H1 (cell line): ENCODE data around the gene RIBC2. TPM values are rescaled to one million over a fixed set of nuclear protein-coding genes. Genes with fewer than 3 reads are reported as not detected.
A peak's percentile ranks its signal among the peaks of the same experiment; 100 is the strongest.

Experiments
- CTCF ChIA-PET: fragments of 300-600 bp; sonication (Branson Sonifier 250); formaldehyde crosslinking; loops from one replicate; lab custom pipeline; 2021; ENCODE audit not compliant: partially characterized antibody; lab: Charles Lee
- POLR2A ChIA-PET: fragments of 300-600 bp; sonication (Branson Sonifier 250); formaldehyde crosslinking; loops from one replicate; lab custom pipeline; 2021; ENCODE audit warnings: inconsistent platforms; ENCODE audit not compliant: partially characterized antibody; lab: Charles Lee
- DNase-seq, 2 experiments: peaks; one replicate each; pipeline versions ENCODE4 v3.0.0 to v3.0.0-alpha.2; 2010 to 2022; ENCODE audit warnings: low spot score in 2 of 2, low read depth in 1 of 2, mixed read lengths in 1 of 2
- FAIRE-seq: peaks from 2 replicates; lab custom pipeline; 2011; peaks lifted over from hg19 to GRCh38; lab: Jason Lieb, UNC
- H2AFZ ChIP-seq: 2 replicates; pipeline ENCODE4 v1.8.1; 2012; ENCODE audit warnings: low read length, inconsistent platforms
- H2AK5ac ChIP-seq: 2 replicates; pipeline ENCODE4 v1.6.1; 2013; ENCODE audit warnings: low read depth, low read length
- H2BK120ac ChIP-seq: replicated peaks from 2 replicates; pipeline ENCODE3; 2013; ENCODE audit warnings: low read depth, low read length, inconsistent platforms
- H2BK12ac ChIP-seq: 2 replicates; pipeline ENCODE4 v1.6.1; 2013; ENCODE audit warnings: low read depth, low read length
- H2BK15ac ChIP-seq: 2 replicates; pipeline ENCODE4 v1.6.1; 2013; ENCODE audit warnings: low read length
- H2BK20ac ChIP-seq: 2 replicates; pipeline ENCODE4 v1.6.1; 2013; ENCODE audit warnings: low read length
- H2BK5ac ChIP-seq: 2 replicates; pipeline ENCODE4 v1.6.1; 2013; ENCODE audit warnings: low read depth, low read length
- H3K14ac ChIP-seq: 2 replicates; pipeline ENCODE4 v1.6.1; 2013; ENCODE audit warnings: inconsistent platforms; ENCODE audit not compliant: insufficient read length
- H3K18ac ChIP-seq: 2 replicates; pipeline ENCODE4 v1.6.1; 2013; ENCODE audit warnings: low read length; ENCODE audit errors: extremely low read depth
- H3K23ac ChIP-seq: 2 replicates; pipeline ENCODE4 v1.6.1; 2013; ENCODE audit warnings: inconsistent platforms; ENCODE audit not compliant: insufficient read length
- H3K23me2 ChIP-seq: 2 replicates; pipeline ENCODE4 v1.6.1; 2013; ENCODE audit warnings: low read depth, low read length
- H3K27ac ChIP-seq: 2 replicates; pipeline ENCODE4 v1.6.1; 2011; ENCODE audit warnings: low read depth, low read length, inconsistent platforms
- H3K27me3 ChIP-seq, 4 experiments: replicated peaks in 1 of 4; 1 replicate in 1 of 4; 2 replicates in 3 of 4; pipeline versions ENCODE4 v1.6.1 to v1.8.1; 2011 to 2013; ENCODE audit warnings: low read length in 3 of 4, mild to moderate bottlenecking in 3 of 4, inconsistent platforms in 2 of 4, mixed read lengths in 2 of 4, moderate library complexity in 1 of 4; ENCODE audit not compliant: control insufficient read depth in 3 of 4, insufficient read depth in 3 of 4; ENCODE audit errors: extremely low read depth in 1 of 4
- H3K36me3 ChIP-seq, 4 experiments: 2 replicates each; pipeline versions ENCODE4 v1.6.1 to v1.8.1; 2011 to 2013; ENCODE audit warnings: mild to moderate bottlenecking in 4 of 4, low read length in 3 of 4, moderate library complexity in 2 of 4, control low read depth in 1 of 4, inconsistent platforms in 1 of 4; ENCODE audit not compliant: insufficient read depth in 4 of 4, control insufficient read depth in 2 of 4
- H3K4ac ChIP-seq: replicated peaks from 2 replicates; pipeline ENCODE3; 2013; ENCODE audit warnings: low read length, low read depth, mixed read lengths, inconsistent platforms; ENCODE audit not compliant: insufficient read length
- H3K4me1 ChIP-seq, 4 experiments: replicated peaks in 1 of 4; 1 replicate in 1 of 4; 2 replicates in 3 of 4; pipeline versions ENCODE4 v1.6.1 to v1.8.1; 2011 to 2013; ENCODE audit warnings: low read length in 3 of 4, inconsistent platforms in 2 of 4, mixed read lengths in 1 of 4; ENCODE audit not compliant: insufficient read depth in 4 of 4, control insufficient read depth in 3 of 4
- H3K4me2 ChIP-seq, 2 experiments: 2 replicates each; pipeline versions ENCODE4 v1.6.1 to v1.8.1; 2011 to 2013; ENCODE audit warnings: low read depth in 2 of 2, low read length in 2 of 2, control low read depth in 1 of 2, inconsistent platforms in 1 of 2, mild to moderate bottlenecking in 1 of 2; ENCODE audit not compliant: insufficient read depth in 1 of 2
- H3K4me3 ChIP-seq, 4 experiments: fragments of 200-600, 300-600 bp in 1 of 4; sonication (generic), shearing (Covaris generic), sonication (Bioruptor Twin) in 1 of 4; 2 replicates each; pipeline versions ENCODE4 v1.5.1 to v1.8.1; 2011 to 2016; ENCODE audit warnings: low read length in 4 of 4, low read depth in 3 of 4, control low read depth in 2 of 4, inconsistent platforms in 2 of 4, mild to moderate bottlenecking in 2 of 4, mixed read lengths in 1 of 4, moderate library complexity in 1 of 4; ENCODE audit not compliant: insufficient read depth in 2 of 4; ENCODE audit errors: extremely low read depth in 1 of 4
- H3K56ac ChIP-seq: replicated peaks from 2 replicates; pipeline ENCODE3; 2013; ENCODE audit warnings: low read depth, mild to moderate bottlenecking, mixed read lengths, low read length, inconsistent platforms; ENCODE audit not compliant: insufficient read length
- H3K79me1 ChIP-seq: 2 replicates; pipeline ENCODE4 v1.6.1; 2013; ENCODE audit warnings: low read depth, low read length, control low read depth
- H3K79me2 ChIP-seq, 2 experiments: 2 replicates each; pipeline versions ENCODE4 v1.6.1 to v1.8.1; 2012 to 2013; ENCODE audit warnings: low read length in 2 of 2, mild to moderate bottlenecking in 2 of 2, inconsistent platforms in 1 of 2; ENCODE audit not compliant: insufficient read depth in 2 of 2, control insufficient read depth in 1 of 2
- H3K9ac ChIP-seq, 4 experiments: replicated peaks in 1 of 4; 1 replicate in 1 of 4; 2 replicates in 3 of 4; pipeline versions ENCODE4 v1.6.1 to v1.8.1; 2011 to 2013; ENCODE audit warnings: low read depth in 3 of 4, low read length in 3 of 4, control low read depth in 2 of 4, mild to moderate bottlenecking in 2 of 4, moderate library complexity in 2 of 4, inconsistent platforms in 1 of 4; ENCODE audit errors: extremely low read depth in 1 of 4
- H3K9me3 ChIP-seq, 2 experiments: 2 replicates each; pipeline versions ENCODE4 v1.6.1 to v1.8.1; 2012 to 2013; ENCODE audit warnings: mild to moderate bottlenecking in 2 of 2, moderate library complexity in 2 of 2, control low read depth in 1 of 2, inconsistent platforms in 1 of 2, low read depth in 1 of 2, low read length in 1 of 2, mixed read lengths in 1 of 2; ENCODE audit not compliant: insufficient read depth in 2 of 2
- H4K20me1 ChIP-seq, 2 experiments: replicated peaks in 1 of 2; 2 replicates each; pipeline versions ENCODE3 to v1.8.1; 2011 to 2013; ENCODE audit warnings: inconsistent platforms in 2 of 2, low read length in 2 of 2, mild to moderate bottlenecking in 1 of 2; ENCODE audit not compliant: insufficient read depth in 2 of 2, control insufficient read depth in 1 of 2
- H4K5ac ChIP-seq: 2 replicates; pipeline ENCODE4 v1.6.1; 2013; ENCODE audit warnings: low read length, low read depth, mixed read lengths, inconsistent platforms; ENCODE audit not compliant: insufficient read length
- H4K8ac ChIP-seq: 2 replicates; pipeline ENCODE4 v1.8.0; 2013; ENCODE audit warnings: mild to moderate bottlenecking, moderate library complexity, low read length, inconsistent platforms; ENCODE audit not compliant: insufficient read depth; ENCODE audit errors: extremely low read depth
- H4K91ac ChIP-seq: replicated peaks from 2 replicates; pipeline ENCODE3; 2013; ENCODE audit warnings: low read length, mixed read lengths, inconsistent platforms; ENCODE audit not compliant: insufficient read length
- BACH1 ChIP-seq: IDR thresholded peaks from 2 replicates; pipeline ENCODE4 v1.6.1; 2012; ENCODE audit warnings: low read length, improper control_type of control experiment
- CBX5 ChIP-seq: fragments of 300-800, 300-1000 bp; sonication (generic); IDR thresholded peaks from 2 replicates; pipeline ENCODE4 v1.7.1; 2016; ENCODE audit warnings: antibody characterized with exemption, low read length, low read depth
- JUND ChIP-seq: IDR thresholded peaks from 2 replicates; pipeline ENCODE4 v1.6.1; 2011; ENCODE audit warnings: mild to moderate bottlenecking, improper control_type of control experiment, low read length
- KDM5A ChIP-seq: fragments of 200-600 bp; IDR thresholded peaks from 2 replicates; pipeline ENCODE4 v1.7.1; 2012; ENCODE audit warnings: mild to moderate bottlenecking, low read length, inconsistent platforms, mixed read lengths
- MAFK ChIP-seq: IDR thresholded peaks from 2 replicates; pipeline ENCODE4 v1.6.1; 2012; ENCODE audit warnings: low read depth, mild to moderate bottlenecking, improper control_type of control experiment, low read length
- NANOG ChIP-seq: IDR thresholded peaks from 2 replicates; pipeline ENCODE4 v1.6.1; 2011; ENCODE audit warnings: low read length, low read depth, mild to moderate bottlenecking, inconsistent platforms; ENCODE audit not compliant: insufficient read depth, poor library complexity, severe bottlenecking
- PHF8 ChIP-seq: fragments of 200-600 bp; sonication (generic); conservative IDR thresholded peaks from 2 replicates; pipeline ENCODE4 v1.7.1; 2012; ENCODE audit warnings: low read depth, mild to moderate bottlenecking, inconsistent platforms, low read length, moderate library complexity
- TBP ChIP-seq: IDR thresholded peaks from 2 replicates; pipeline ENCODE4 v1.6.1; 2011; ENCODE audit warnings: low read depth, low read length, improper control_type of control experiment
- TEAD4 ChIP-seq: IDR thresholded peaks from 2 replicates; pipeline ENCODE4 v1.6.1; 2012; ENCODE audit warnings: low read depth, low read length, inconsistent platforms, mixed read lengths
- YY1 ChIP-seq: IDR thresholded peaks from 2 replicates; pipeline ENCODE4 v1.6.1; 2011; ENCODE audit warnings: low read depth, mild to moderate bottlenecking, low read length
- WGBS, 2 experiments: shearing (Covaris generic) in 1 of 2; methylation state at CpG; one replicate each; pipeline versions ENCODE4 v1.1.6 to v1.1.7; 2013 to 2015; ENCODE audit warnings: low lambda C conversion rate in 2 of 2, mixed read lengths in 2 of 2, inconsistent platforms in 1 of 2, low coverage in 1 of 2, missing lambda C conversion rate in 1 of 2; ENCODE audit not compliant: insufficient replicate concordance in 2 of 2, insufficient coverage in 1 of 2, insufficient read length in 1 of 2; ENCODE audit errors: extremely low coverage in 1 of 2, missing lambda C conversion rate in 1 of 2; 5-methylcytosine and 5-hydroxymethylcytosine counted together
- polyA plus RNA-seq, 7 experiments: library from polyadenylated mRNA; depleted of rRNA in 3 of 7; stranded (reverse) in 5 of 7; unstranded in 2 of 7; fragments of >200 nt in 5 of 7; fragments of 200-250 nt in 2 of 7; gene quantifications; 1 replicate in 5 of 7; 2 replicates in 1 of 7; 4 replicates in 1 of 7; pipeline versions ENCODE4 v1.2.1 to v1.2.3, GENCODE V29; 2011 to 2013; ENCODE audit warnings: missing spikeins in 2 of 7, mixed read lengths in 2 of 7
- total RNA-seq: library from RNA; stranded (reverse); fragmentation: NEBNext Ultra II Directional; extraction: Animal tissue kit (Norgen Biotek cat#: 25700); gene quantifications from 2 replicates; pipeline ENCODE4 v1.2.1, GENCODE V29; 2021

The RIBC2 gene
- total and polyA plus RNA-seq, 2 of the 8 experiments (the other 6 are each of a cell fraction or from before 2014, with no cell fraction given), result 0.79 to 2.1 TPM

DNA sequence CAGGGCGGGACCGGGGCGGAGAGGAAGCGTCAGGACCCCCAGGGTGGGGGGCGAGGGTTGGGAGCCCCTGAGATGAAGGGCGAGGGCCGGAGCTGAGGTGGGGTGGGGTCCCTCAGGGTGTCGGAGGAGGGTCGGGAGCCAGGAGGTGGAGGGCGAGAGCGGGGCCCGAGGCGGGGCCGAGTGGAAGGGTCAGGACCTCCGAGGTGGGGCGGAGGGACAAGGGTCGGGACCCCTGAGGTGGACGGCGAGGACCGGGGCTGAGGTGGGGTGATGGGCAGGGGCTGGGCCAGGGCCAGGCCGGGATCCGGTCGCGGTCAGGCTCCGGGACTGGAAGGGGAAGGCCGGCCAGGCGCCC is 503 bp upstream of the RIBC2 start:
- Histone ChIP-seq H2BK5ac (no peak overlapping the region; the same call in 1 of the 2 replicates), H2BK20ac (no peak overlapping the region), H2AFZ (no peak overlapping the region; the same call in 1 of the 2 replicates), H3K79me2 (no peaks in the 10 kb centered on the region), H2BK15ac (no peak overlapping the region), H2AK5ac (no peak overlapping the region), H4K20me1 (no peaks in the 10 kb centered on the region), H3K14ac (no peak overlapping the region), H3K27me3 (peaks cover 6 to 26% (median 19%) of the 10 kb centered on the region in 4 experiments), H2BK12ac (no peak overlapping the region), H3K9me3 (peaks cover 8 to 11% of the 10 kb centered on the region in 2 experiments; a peak in 3 of 4 replicates), H3K4me2 (no peak overlapping the region; a peak in 2 of 4 replicates), H3K27ac (no peak overlapping the region), H4K5ac (no peak overlapping the region), H3K18ac (no peak overlapping the region), H3K9ac (no peak overlapping the region; a peak in 1 of 7 replicates), H3K36me3 (peaks cover 0 to 5% (median 0%) of the 10 kb centered on the region in 4 experiments; a peak in 1 of 8 replicates), H3K23me2 (peaks cover 4% of the 10 kb centered on the region; the same call in 1 of the 2 replicates), H3K4me3 (peak overlapping the region in 1 of 4 experiments; percentile 60; a peak in 1 of 8 replicates), H3K4ac (no peak overlapping the region), H3K79me1 (no peaks in the 10 kb centered on the region), H2BK120ac (no peak overlapping the region), H4K91ac (no peak overlapping the region), H3K4me1 (peaks cover 0 to 6% (median 4%) of the 10 kb centered on the region in 4 experiments; a peak in 2 of 7 replicates), H3K23ac (no peak overlapping the region), H4K8ac (no peak overlapping the region), H3K56ac (no peak overlapping the region)
- CTCF ChIA-PET, result interaction anchor here (0.6 to 1.4 kb wide), 6 partner anchors 10 to 120 kb away, joined by 3 to 4 read pairs (median 3); no protein-coding TSS in a partner anchor
- 80% methylated on average over 1 of the region's 27 CpGs; no CpG with 5 or more reads in 1 of the 2 experiments for WGBS, 2 experiments
- FAIRE-seq, result no peak
- TF ChIP-seq MAFK (no peak), TEAD4 (no peak), BACH1 (no peak), JUND (no peak), TBP (no peak), NANOG (no peak), YY1 (no peak), PHF8 (no peak), KDM5A (no peak), CBX5 (no peak)
- POLR2A ChIA-PET, result interaction anchor here (0.8 to 2.2 kb wide), 4 partner anchors 8 to 313 kb away, joined by 3 to 4 read pairs (median 3); no protein-coding TSS in a partner anchor
- DNase-seq, result no peak
